HG03469 (cell line): Measurements from ENCODE around the gene ABCC1.
"Not testable (repeated sequence)": the region's sequence is repeated elsewhere in the genome, so short reads cannot be mapped to it uniquely, and the experiment has no call there.

Experiments used
- ATAC-seq: cut with Tn5 transposase; IDR thresholded peaks from one replicate; pipeline ENCODE4 v1.9.1; 2021; ENCODE audit warnings: mild to moderate bottlenecking, moderate library complexity, moderate number of reproducible peaks; ENCODE audit not compliant: unreplicated experiment

Gene ABCC1

DNA sequence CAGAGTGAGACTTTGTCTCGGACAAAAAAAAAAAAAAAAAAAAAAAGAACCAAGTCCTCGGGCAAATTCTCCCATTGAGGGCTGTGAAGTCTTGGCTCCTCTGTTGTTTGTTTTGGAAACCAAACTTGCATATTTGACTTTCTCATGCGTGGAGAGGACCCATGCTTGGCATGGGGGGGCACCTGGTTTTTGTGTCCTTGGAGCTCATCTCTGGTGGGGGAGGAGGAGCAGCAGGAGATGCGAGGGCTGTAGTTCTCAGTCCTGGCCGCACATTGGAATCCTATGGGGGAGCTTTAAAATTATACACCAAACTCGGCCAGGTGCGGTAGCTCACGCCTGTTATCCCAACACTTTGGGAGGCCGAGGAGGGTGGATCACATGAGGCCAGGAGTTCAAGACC, 199.3 kb downstream of the ABCC1 start:
- ATAC-seq, result no peak

DNA sequence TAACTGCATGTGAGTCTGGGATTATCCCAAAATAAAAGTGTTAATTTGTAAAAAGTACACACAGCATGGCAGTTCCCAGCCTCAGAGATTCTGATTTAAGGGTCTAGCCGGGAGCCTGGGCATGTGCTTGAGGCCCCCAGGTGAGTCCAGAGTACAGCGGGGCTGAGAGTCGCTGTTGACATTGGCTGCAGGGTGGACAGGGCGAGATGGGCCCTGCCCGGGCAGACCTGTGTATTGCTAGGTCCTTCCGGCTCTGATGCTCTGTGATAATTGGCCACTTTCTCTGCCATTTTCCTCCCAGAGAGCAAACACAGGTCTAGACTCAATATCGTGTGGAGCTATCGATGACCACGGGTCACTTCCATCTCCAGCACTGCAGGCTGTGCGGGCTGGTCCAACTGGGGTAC, 200.3 kb downstream of the ABCC1 start:
- no peak for ATAC-seq

DNA sequence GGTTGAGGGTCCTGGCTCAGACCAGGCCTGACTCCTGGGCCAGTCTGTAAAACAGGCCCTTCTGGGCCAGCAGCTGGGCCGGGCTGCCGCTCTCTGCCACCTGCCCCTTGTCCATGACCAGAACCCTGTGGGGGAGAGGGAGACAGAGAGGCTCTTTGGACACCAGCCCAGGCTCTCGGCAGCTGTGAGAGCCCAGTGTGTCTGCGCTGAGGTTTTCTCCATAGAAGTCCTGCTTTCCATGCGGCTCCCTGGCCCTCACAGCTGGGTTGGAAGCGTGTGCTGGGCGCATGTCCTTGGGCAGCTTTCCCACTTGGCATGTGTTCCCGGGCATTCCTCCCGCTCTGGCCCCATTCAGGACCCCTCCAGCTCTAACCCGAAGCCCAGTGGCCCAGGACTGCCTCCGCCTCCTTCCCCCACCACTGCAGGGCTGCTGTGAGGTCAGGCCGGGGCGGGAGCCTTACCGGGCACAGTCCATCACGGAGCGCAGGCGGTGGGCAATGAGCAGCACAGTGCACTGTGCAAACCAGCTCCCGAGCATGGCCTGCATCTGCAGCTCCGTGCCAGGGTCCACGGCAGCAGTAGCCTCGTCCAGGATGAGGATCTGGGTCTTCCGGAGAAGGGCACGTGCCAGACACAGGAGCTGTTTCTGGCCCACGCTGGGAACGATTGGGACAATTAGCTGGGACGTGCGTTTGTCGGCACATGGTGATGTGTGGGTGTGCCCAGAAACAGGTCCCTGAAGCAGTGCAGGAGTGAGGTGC, 200.9 kb downstream of the ABCC1 start:
- no peak for ATAC-seq

DNA sequence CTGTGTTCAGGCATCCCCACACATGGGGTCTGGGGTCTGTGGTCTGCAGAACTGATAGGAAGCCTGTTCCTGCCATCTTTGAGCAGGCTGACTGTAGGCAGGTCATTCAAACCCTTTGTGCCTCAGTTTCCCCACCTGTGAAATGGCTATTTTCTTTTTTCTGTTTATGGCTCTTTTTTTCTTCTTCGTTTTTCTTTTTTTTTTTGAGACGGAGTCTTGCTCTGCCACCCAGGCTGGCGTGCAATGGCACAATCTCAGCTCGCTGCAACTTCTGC, 201.4 kb downstream of the ABCC1 start:
- ATAC-seq, result no peak

DNA sequence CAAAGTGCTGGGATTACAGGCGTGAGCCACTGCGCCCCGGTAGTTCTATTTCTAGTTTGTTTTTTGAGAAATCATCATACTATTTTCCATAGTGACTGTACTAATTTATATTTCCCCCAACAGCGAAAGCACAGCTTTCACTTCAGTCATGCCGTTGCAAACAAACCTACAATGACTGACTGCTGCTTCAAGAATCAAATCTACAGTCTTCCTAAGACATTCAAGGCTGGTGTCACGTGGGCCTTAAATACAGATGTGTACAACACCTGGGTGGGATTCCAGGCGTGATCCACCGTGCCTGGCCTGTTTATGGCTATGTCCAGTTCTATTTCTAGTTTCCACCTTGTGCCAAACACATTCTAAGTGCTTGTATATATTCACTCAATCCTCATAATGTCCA, 201.9 kb downstream of the ABCC1 start:
- ATAC-seq, result no peak

DNA sequence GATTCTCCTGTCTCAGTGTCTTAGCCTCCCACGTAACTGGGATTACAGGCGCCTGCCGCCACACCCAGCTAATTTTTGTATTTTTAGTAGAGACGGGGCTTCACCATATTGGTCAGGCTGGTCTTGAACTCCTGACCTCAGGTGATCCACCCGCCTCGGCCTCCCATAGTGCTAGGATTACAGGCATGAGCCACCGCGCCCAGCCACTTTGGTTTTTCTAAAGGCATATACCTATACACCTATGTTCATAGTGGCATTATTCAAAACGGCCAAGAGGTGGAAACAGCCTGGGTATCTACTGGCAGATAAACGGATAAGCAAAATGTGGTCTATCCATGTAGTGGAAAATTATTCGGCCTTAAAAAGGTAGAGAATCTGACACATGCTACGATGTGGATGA, 203.6 kb downstream of the ABCC1 start:
- not testable (repeated sequence) for ATAC-seq

DNA sequence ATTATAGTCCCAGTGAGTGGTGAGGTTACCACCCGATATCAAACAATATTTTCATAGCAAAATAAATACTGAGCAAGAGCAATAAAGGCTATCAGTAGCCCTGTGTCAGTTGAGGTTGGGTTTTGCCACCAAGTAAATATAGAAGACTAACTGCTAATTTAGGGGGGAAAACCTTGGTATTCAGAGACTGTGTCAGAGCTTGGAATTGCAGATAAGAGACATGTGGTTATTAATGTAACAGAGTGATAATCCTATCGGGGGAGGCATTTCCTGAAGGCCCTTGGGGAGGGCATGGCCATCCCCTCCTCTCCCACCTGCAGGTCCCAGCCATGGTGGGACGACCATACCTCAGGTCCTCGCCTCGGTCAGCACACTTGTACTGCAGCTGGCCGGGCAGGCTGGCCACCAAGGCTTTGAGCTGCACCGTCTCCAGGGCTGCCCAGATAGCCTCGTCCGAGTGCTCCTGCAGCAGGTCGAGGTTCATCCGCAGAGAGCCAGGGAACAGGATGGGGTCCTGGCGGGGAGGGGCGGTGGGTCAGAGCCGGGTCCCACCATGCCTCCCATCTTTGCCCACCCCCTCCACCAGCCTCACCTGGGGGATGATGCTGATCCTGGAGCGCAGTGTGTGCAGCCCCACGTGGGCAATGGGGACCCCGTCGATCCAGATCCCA, 205.0 kb downstream of the ABCC1 start:
- no peak for ATAC-seq

DNA sequence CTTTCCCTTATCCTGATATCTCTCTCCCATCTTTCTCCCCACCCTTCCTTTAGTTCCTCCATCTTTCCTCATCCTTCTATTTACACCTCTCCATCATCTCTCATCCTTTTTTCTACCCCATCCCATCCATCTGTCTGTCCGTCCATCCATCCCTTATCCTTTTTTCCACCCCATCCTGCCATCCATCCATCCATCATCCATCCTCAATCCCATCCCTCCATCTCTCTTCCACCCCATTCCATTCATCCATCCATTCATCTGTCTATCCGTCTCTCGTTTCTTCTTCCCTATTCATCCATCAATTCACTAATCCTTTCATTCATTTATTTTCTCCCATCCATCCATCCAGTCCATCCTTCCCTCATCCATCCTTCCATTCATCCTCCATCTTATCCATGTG, 205.8 kb downstream of the ABCC1 start:
- ATAC-seq, result no peak

DNA sequence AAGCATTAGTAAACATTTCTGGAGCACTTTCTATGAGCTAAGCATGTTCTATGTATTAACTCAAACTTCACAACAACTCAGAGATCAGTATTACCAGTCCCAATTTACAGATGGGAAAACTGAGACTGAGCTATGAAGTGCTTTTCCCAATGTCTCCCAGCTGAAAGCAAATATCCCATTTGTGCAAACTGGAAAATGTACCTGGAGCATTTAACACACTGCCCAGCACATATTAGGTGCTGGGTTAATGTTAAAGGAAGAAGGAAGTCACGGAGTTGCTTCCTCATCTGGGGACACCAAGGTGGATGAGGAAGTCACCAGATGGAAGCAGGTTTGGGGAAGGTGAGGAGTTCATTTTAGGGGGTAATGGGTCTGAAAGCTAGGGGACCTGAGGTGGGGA, 207.8 kb downstream of the ABCC1 start:
- no peak for ATAC-seq

DNA sequence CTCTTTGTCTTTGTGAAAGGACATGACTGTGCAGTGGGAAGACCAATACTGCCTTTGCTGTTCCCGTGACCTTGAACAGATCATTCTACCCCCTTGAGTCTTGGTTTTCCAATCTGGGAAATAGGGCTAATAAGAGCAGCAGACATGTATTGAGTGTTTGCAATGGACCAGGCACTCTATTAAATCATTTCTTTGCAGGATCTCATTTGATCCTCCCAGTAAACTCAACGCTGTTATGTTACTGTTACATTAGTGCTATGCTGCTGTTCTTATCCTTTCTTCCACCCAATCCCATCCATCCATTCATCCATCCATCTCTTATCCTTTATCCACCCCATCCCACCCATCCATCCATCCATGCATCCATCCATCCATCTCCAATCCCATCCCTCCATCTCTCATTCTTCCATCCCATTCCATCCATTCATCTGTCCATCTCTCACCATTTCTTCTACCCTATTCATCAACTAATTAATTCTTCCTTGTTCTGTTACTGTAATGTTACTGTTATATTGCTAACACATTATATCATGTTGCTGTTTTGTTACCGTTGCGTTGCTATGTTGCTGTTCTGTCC, 208.8 kb downstream of the ABCC1 start:
- ATAC-seq, result no peak

DNA sequence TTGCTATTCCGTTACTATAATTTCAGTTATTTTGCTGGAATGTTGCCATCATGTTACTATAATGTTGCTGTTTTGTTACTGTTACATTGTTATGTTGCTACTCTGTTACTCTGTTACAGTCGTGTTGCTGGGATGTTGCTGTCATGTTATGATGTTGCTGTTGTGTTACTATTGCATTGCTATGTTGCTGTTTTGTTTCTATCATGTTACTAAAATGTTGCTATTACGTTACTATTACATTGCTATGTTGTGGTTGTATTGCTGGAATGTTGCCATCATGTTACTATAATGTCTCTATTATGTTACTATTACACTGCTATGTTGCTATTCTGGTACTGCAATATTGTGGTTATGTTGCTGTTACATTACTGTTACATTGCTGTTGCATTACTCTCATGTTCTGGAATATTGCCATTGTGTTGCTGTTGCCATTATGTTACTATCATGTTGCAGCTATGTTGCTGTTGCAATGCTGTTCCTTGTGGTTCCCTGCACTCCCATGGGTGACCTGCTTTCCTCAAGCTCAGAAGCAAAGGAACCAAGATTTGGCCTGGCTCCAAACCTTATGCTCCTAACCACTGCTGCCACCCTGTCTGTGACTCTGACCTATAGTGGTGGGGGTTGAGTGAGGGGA, 209.4 kb downstream of the ABCC1 start:
- ATAC-seq, result no peak

DNA sequence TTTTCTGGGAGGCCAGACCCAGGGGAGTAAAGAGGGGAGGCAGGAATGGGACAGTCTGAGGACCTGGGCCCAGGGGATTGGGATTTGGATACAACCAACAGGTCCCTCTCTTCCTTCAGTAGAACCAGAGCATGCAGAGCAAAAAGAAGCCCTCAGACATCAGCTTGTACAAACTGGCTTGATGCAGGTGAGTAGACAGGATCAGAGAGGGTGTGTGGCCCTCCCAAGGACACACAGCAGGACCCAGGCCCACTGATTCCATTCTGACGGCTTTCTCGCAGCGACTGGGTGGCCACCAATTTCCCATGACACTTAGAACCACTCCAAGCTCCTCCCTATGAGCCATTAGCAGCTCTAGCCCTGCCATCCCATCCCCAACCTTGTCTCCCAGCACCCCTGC, 210.2 kb downstream of the ABCC1 start:
- ATAC-seq, result no peak

DNA sequence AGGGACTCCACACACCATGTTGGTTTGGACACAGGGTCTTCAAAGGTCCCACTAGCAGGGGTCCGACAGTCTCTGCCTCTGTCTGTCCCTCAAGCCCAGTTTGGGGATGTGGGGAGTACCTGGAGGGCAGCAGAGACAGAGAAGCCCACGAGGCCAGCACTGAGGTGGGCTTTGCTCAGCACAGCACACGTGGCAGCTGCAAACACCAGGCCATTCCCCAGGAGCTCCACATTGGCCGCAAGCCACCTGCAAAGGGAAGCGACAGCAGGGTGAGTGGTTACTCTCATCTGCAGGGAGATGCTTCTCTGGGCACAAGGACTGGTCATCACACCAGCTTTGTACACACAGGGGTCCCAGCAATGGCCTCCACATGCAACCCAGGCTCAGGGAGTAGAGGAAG, 211.9 kb downstream of the ABCC1 start:
- no peak for ATAC-seq

DNA sequence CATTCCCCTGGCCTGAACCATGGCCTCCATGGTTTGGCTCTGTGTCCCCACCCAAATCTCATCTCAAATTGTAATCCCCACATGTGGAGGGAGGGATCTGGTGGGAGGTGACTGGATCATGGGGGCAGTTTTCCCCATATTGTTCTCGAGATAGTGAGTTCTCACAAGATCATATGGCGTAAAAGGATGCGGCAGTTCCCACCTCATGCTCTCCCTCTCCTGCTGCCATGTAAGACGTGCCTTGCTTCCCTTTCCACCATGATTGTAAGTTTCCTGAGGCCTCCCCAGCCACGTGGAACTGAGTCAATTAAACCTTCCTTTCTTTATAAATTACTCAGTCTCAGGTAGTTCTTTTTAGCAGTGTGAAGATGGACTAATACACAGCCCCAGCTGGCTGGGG, 212.4 kb downstream of the ABCC1 start:
- not testable (repeated sequence) for ATAC-seq

DNA sequence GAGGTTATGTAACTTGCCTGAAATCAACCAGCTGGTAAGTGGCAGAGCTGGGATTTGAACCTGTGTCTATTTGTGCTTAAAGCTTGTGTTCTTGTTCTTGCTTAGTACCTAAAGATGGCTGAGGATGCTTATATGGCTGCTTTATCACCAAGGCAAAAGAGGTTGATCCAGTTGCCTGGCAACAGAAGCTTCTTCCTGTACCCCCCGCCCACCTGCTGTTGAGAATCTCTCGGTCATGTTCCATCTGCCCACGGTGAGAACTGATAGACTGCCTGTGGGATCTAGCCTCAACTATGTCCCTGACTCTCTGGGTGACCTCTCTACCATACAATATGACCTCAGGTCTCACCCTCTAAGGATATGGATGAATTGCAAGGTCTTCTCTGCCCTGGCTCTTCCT, 213.2 kb downstream of the ABCC1 start:
- no peak for ATAC-seq

DNA sequence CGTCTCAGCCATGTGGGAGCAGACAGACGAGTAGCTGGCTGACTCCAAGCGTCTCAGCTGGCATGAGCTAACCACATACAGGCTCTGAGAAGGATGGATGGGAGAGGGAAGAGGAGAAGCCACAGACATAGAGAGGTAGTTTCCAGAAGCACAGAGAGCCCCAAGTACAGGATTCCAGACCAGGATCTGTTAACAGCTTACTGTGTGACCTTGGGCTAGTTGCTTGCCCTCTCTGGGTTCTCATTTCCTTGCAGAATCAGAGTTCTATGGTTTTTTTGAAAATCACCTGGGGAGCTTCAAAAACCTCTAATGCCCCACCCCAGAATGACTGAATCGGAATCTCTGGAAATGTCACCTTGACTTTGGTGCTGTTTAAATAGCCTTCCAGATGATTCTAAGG, 213.7 kb downstream of the ABCC1 start:
- ATAC-seq, result no peak

DNA sequence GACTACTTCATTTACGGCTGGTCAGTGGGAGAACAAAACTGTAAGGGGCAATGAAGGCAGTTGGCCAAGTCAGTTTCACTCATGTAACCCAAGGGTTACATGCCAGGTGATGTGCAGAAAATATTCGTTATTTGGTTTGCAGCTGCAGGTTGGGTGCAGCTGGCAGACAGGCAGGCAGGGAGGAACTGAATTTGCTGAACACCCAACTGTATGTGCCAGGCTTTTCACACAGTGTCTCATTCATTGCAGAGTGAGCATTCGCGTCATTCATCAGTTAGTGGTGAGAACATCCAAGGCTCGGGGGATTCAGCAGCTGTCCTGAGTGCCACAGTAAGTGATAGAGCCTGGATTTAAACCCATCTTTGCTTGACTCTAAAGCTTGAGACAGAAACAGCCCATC, 214.2 kb downstream of the ABCC1 start:
- ATAC-seq, result no peak

DNA sequence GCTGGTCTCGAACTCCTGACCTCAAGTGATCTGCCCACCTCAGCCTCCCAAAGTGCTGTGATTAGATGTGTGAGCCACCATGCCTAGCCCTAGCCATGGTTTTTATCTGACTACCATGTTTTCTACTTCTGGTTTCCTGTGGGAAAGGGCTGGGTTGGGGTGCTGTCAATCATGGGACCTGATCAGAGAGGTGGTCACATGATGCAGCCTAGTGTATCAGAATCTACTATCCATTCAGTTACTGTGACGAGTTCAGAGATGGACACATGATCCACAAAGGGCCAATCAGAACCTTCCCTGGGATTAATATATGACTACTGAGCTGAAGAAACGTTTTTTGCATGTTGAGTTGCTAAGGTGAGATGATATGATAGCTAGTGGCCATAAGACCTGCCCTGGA, 214.8 kb downstream of the ABCC1 start:
- no peak for ATAC-seq

DNA sequence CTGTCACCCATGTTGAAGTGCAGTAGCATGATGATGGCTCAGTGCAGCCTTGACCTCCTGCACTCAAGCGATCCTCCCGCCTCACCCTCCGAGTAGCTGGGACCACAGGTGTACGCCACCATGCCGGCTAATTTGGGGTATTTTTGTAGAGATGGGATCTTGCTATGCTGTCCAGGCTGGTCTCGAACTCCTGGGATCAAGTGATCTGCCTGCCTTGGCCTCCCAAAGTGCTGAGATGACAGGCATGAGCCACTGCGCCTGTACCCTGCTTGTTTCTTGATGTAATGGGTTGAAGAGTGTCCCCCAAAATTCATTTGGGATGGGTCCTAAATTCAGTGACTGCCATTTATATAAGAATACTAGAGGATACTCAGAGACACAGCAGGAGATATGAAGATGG, 216.7 kb downstream of the ABCC1 start:
- no peak for ATAC-seq

DNA sequence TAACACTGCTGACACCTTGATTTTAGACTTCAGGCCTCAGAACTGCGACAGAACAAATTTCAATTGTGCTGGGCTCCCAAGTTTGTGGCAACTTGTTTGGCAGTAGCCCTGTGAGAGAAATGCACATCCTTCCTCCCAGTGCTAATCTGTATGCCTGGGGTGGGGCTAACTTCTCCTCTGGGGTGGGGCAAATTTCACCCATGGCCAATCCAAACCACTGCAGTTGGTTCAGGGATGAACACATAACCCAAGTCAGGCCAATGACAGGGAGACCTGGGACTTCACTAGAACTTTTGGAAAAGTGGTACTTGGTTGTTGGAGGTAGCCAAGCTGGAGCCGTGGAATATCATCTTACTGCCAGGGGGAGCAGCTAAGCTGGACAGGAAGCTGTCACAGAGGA, 217.5 kb downstream of the ABCC1 start:
- no peak for ATAC-seq

DNA sequence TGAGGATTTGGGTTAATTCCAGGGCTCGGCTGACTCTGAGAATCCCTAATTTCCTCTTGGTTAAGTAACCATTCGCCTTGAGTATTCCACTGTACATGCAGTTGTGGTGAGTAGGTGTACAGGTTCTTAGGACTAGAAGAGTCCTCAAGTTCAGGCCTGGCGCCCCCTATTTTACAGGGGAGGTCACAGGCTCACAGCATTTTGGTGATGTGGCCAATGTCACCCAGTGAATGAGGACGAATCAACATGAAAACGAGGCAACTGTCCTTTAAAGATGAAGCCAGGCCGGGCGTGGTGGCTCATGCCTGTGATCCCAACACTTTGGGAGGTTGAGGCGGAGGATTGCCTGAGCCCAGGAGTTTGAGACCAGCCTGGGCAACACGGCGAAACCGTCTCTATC, 218.5 kb downstream of the ABCC1 start:
- no peak for ATAC-seq

DNA sequence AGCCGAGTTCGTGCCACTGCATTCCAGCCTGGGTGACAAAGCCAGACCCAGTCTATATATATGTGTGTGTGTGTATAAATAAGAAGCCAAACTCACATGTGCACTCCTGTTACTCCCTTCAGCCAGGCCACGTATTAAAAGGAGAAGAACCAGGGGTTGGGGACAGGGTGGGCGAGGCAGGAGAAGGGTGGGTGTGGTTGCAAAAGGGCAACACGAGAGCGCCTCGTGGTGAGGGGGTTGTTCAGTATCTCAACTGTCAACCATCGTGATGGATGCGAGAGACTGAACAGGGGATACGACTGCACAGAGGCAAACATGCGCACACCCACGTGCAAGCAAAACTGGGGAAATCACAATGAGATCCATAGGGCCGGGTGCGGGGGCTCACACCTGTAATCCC, 219.0 kb downstream of the ABCC1 start:
- ATAC-seq, result no peak
